Gastroesophageal sphincter (tissue), 3 donors: ENCODE measurements around the gene PARL.

Experiments
- CTCF ChIP-seq, 4 experiments: fragments of 200-600 bp in 2 of 4; fragments of 450-650 bp in 2 of 4; sonication (generic) in 1 of 4; IDR thresholded peaks; one replicate each; pipeline ENCODE4 v1.5.1; 2017 to 2019; ENCODE audit warnings: antibody characterized with exemption in 4 of 4, mild to moderate bottlenecking in 2 of 4, moderate library complexity in 2 of 4
- EP300 ChIP-seq: sonication (generic); formaldehyde crosslinking; IDR thresholded peaks from one replicate; pipeline ENCODE4 v1.6.1; 2017; ENCODE audit warnings: antibody characterized with exemption, mild to moderate bottlenecking

GRCh38 chr3:183782576-183783276, 102.0 kb downstream of the PARL start:
- TF ChIP-seq CTCF (IDR thresholded peaks at IDR 0.05), result no peak
- TF ChIP-seq EP300, result no peak
